Measurements from ENCODE around the gene ARID1B.
A peak's percentile ranks its signal among the peaks of the same experiment; 100 is the strongest.

The ARID1B gene

DNA sequence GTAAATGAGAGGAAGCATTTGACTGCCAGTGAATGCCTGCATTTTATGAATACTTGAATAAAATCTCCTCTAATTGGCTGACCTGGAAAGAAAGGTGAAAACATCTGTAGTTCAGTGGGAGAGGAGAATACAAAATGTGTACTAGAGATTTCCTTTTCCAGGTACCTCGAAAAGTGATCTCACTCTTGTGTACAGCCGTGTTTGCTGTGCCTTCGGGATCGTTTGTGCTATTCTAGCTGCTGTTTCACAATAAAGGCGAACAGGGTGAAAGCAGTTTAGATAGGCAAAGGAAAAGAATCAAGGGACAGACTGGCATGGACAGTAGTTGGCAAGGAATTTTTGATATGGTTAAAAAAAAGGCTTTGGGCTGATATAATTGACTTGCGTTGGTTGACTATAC is 112.3 kb downstream of the ARID1B start:
- in situ Hi-C loops (cut with MboI; ENCODE audit: low pct_unique_long_range_greater_than_20kb, low sequenced_read_pairs), result no loop called here
- DNase-seq, result no peak

DNA sequence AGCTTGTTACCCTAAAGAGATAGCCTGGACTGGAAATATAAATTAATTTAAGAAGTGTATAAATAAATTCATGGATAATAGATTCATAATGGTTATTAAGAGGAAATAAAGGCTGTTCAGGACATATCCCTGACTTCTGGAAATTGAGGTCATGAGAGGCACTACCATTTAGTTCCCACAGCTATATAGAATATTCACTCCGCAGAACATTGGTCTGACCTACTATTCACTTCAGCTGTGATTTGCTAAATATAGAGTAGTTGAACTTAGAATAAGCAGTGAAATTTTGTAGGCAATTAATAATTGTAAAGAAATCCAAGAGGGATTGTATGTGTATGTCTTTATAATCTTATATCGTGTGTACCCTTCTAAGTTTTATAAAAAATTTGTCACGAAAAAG is 112.8 kb downstream of the ARID1B start:
- in situ Hi-C loops (cut with MboI; ENCODE audit: low pct_unique_long_range_greater_than_20kb, low sequenced_read_pairs), result no loop called here
- no peak for DNase-seq

DNA sequence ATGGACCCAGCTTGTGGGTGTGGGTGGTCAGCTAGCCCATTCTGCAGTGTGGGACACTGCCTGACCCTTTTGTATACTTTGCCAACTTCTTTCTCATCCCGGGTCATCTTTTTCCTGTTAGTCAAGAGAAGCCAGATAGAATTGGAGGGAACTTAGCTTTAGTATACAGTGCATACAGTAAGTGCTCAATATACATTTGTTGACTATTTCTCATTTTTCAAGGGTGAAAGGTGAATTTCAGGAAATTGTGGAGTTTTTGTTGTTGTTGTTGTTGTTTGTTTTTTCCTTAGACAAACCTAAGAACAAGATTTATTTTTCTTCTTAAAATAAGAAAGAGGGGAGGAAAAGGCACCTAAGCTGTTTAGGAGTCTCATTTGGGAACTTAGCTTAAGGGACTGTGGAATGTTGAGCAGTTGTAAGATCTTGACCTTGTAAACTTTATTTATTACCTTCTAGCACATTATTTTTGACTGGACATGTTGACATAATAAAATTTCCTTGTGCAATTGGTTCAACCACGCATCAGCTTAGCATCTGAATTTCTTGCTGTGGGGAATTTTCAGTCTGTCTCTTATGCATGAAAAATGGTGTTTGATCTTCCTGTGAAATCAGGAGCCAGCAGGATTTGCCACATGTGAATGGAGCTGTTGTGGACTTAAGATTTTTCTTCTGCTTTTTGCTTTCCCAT is 113.6 kb downstream of the ARID1B start:
- no peak for DNase-seq
- in situ Hi-C loops (cut with MboI; ENCODE audit: low pct_unique_long_range_greater_than_20kb, low sequenced_read_pairs), result no loop called here

DNA sequence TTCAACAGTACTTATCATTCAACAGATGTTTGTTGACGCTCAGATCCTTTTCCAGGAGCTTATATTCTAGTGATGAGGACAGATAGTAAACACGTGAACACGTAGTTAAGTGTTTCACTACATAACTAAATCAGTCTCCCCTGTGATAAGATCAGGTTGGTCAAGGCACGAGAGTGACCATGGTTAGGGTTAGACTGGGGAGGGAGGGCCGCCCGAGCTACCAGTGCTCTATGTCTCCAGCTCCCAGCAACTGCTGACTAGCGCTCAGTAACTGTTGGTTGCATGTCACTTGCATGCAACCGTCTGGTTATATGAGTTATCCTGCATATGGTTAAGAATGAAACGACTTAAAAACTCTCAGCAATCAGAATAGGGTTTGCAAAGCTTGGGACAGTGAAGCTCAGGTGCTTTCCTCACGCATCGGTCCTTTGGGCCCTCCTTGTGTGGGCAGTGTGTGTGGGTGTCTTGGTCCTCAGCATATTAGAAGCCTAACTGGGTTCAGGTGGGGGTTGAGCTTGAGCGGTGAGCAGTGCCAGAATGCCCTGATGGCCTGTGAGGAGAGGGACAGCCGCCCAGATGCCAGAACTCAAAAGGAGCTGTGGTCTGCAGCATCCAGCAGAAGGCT is 120.8 kb downstream of the ARID1B start:
- no peak for DNase-seq
- in situ Hi-C loops (cut with MboI; ENCODE audit: low pct_unique_long_range_greater_than_20kb, low sequenced_read_pairs), result no loop called here

DNA sequence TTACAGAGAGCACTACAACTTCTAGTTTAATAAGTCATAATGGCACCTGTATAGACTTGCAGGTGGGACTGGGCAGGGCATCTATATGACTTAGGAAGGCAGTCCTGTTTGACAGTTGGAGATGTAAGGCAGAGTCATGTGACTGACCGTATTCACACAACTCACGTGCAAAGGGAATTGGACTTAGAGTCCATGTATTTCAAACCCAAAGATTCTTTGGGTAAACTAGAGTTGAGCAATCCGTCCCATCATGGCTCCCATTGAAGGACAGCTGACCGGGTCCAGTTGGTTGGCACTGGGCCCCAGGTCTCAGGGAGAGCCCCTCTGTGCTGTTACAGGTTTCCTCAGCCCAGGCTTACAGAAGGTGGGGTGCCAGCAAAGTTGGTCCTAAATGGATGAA is 121.9 kb downstream of the ARID1B start:
- no peak for DNase-seq
- in situ Hi-C loops (cut with MboI; ENCODE audit: low pct_unique_long_range_greater_than_20kb, low sequenced_read_pairs), result no loop called here

DNA sequence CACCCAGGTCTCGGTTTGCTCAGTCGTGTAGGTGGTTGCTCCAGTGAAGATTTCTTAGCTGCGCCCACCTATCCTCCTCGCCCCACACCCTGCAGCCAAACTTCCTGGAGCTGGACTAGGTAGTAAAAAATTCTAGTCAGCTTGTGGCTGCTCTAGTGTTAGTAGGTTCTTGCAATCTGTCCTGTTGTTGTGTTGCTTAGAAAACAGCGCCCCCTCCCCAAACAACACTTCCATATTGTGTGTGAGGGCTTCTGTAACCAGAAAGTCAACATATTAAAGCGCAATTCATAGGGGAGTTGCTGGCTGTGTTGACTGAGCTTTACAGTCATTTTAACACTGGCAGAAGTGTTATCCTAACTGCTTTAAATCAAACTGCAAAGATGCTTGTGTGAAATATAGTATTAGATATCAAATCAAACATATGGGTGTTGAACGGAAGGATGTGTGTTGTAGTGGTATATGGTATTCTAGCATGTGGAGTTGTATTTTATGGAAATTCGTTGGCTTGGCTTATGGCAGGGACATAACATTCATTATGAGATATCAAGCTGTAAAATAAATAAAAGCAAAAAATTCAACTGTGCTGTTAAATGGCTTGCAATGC is 122.5 kb downstream of the ARID1B start:
- in situ Hi-C loops (cut with MboI; ENCODE audit: low pct_unique_long_range_greater_than_20kb, low sequenced_read_pairs), result no loop called here
- no peak for DNase-seq

DNA sequence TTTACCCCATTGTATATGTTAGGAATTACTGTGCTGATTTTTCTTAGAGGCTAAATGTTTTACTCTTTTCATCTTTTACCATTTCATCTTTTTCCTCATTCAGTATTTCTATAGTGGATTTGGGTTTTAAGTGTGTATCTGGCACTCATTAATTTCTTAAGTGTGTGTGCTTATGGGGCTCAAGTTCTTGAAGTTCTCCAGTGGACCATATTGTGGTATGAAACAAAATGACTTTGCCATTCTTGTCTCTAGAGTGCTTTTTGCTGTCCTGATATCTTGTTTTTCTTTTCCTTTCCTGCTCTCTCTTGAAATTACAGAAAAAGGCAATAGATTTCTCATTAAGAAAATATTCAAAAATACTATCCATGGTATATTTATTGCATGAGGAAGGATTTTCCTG is 123.1 kb downstream of the ARID1B start:
- DNase-seq, result no peak
- in situ Hi-C loops (cut with MboI; ENCODE audit: low pct_unique_long_range_greater_than_20kb, low sequenced_read_pairs), result no loop called here

DNA sequence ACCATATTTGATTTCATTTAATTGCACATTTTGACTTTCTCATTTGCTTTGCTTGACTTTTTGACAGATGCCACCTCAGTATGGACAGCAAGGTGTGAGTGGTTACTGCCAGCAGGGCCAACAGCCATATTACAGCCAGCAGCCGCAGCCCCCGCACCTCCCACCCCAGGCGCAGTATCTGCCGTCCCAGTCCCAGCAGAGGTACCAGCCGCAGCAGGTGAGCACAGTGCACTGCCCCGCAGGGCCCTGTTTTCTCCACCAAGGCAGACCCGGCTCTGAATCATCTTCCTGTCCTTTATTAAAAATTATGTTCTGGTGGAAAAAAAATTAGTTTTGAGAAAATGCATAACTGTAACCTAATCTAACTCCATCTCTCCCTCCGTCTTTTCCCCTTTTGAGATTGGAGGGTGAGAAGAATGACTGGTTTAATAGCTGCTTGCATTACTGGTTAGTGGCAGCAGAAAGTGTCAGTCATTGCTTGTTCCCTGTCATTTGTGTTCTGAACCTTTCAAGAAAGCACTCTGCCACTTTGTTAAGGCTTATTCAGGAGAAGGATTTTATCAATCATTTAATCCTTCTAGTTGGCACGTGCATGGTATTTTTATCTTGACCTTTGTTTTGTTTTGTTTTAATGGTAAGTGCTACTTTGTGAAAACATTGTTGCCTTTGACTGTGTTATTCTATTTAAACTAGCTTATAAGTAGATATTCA is 124.3 kb downstream of the ARID1B start:
- in situ Hi-C loops (cut with MboI; ENCODE audit: low pct_unique_long_range_greater_than_20kb, low sequenced_read_pairs), result no loop called here
- DNase-seq, result no peak

DNA sequence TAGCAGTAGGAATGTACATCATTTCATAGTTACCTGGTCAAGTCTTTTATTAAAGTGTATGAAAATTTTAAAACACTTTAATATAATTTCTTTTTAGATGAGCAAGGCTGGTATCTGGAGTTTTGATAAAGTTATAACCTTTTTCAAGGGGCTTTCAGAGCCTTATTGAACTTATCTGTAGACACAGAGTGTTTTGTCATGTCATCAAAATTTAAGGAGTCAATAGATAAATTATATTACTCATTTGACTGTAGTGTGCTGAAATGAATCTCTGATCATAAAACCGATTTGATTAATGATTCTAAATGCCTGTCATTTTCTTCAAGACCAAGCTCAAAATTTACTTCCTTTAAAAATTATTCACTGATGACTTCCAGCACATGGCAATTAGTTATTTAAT is 125.6 kb downstream of the ARID1B start:
- no peak for DNase-seq
- in situ Hi-C loops (cut with MboI; ENCODE audit: low pct_unique_long_range_greater_than_20kb, low sequenced_read_pairs), result no loop called here

DNA sequence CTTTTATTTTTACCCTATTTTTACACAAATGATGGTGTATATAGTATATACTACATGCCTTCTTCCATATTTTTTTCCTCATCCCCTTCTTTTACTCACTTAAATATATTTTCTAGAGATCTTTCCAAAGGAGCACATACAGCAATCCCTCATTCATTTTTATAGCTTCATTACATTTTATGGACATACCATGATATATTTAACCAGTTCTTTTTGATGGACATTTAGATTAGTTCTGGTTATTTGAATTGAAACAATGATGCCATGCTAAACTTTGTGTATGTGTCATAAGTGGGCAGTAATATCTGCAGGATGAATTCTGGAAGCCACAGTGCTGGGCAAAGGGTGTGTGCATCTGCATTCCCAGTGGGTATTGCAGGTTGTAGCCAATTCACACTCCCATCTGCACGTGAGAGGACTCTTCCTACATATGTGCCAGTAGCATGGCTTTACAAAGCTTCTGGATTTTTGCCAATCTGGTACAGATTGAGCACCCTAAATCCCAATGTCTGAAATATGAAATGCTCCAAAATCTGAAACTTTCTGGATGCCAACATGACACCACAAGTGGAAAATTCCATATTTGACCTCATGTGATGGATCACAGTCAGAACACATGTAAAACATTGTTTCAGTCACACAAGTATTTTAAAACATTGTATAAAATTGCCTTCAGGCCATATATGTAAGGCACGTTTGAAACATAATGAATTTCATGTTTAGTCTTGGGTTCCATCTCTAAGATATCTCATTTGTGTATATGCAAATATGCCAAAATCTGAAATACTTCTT is 127.2 kb downstream of the ARID1B start:
- in situ Hi-C loops (cut with MboI; ENCODE audit: low pct_unique_long_range_greater_than_20kb, low sequenced_read_pairs), result no loop called here
- DNase-seq, result no peak

DNA sequence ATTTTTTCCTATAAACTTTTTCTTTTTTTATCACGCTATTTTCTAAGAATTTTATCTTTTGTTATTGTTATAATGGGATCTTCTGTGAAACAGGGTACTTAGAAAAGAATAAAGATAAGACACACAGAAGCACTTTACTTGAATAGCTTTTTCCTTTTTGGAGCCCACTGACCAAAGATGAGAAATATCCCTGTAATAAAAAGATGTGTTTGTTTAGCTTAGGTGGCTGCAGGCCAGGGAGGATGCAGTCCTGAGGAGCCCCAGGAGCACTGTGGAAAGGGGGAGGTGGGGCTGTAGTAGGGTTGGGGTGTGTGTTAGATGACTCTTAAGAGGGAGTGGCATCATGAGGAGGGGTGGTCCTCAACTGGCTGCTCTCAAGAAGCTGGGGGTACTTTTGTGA is 128.6 kb downstream of the ARID1B start:
- no peak for DNase-seq
- in situ Hi-C loops (cut with MboI; ENCODE audit: low pct_unique_long_range_greater_than_20kb, low sequenced_read_pairs), result no loop called here

DNA sequence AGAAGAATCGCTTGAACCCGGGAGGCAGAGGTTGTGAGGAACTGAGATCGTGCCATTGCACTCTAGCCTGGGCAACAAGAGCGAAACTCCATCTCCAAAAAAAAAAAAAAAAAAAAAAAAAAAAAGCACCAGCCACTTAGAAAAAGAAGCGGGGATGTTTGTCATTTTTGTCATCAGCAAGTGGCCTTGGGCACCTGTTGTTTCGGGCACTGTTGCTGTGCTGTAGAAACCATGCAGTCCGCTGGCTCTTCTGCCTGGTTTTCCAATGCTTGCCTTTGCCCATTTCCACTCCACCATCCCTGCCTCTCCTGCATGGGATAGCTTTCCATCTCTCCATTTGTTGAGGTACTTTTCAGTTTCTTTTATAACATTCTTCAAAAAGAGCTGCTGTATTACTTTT is 129.3 kb downstream of the ARID1B start:
- in situ Hi-C loops (cut with MboI; ENCODE audit: low pct_unique_long_range_greater_than_20kb, low sequenced_read_pairs), result no loop called here
- no peak for DNase-seq

DNA sequence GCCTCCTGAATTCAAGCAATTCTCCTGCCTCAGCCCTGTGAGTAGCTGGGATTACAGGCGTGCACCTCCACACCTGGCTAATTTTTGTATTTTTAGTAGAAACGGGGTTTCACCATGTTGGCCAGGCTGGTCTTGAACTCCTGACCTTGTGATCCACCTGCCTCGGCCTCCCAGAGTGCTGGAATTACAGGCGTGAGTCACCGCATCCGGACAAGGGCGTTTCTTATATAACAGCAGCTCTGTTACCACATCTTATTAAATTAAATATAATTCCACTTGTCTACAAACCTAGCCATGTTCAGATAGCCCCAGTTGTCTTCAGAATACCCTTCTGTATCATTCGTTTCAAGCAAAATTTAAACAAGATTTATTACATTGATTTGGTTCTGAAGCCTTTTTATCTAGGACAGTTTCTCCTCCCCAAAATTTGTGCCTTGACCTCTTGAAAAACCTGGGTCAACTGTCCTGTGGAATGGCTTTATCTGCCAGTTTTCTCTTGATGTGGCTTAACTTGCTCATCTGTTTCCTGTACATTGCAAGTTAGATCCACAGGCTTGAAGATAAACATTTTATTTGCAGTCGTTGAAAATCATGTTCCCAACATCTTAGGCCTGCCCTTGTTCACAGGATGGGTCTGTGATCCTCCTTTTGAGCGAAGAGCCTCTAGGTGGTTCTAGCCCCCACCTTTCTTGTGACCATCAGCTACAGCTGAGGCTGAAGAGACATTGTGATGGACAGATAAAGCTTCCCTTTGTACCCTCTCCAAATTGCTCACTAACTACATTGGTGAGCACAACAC is 132.2 kb downstream of the ARID1B start:
- in situ Hi-C loops (cut with MboI; ENCODE audit: low pct_unique_long_range_greater_than_20kb, low sequenced_read_pairs), result no loop called here
- no peak for DNase-seq

DNA sequence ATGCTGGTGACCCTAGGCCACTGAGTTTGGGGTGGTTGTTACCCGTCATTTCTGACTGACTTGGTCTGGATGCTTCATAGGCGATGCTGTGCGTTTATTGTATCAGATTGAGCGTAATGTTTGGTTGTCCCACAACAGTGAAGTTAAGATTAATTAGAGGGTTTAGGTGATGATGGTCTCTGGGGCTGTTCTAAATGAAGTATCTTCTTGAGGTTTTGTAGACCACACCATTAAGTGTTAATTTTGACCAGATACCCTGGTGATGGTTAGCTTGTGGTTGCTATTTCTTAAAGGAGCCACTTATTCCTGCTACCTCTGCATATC is 132.8 kb downstream of the ARID1B start:
- in situ Hi-C loops (cut with MboI; ENCODE audit: low pct_unique_long_range_greater_than_20kb, low sequenced_read_pairs), result no loop called here
- no peak for DNase-seq

DNA sequence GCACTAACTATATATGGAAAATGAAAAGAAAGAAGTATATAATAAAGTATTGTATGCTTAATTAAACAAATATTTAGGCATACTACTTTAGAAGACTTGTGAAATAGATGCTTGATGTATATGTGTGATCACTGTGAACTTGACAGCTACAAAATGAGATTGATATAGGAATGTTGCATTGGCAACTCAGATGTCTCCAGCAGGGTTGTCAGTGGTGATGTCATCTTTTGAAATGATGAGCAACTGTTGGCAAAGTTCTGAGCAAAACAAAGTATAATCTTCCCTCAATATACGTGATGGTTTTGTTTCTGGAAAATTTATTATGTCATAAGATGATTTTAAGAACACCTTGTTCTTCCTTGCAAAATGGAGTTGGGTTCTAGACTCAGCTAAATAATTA is 133.8 kb downstream of the ARID1B start:
- no peak for DNase-seq
- in situ Hi-C loops (cut with MboI; ENCODE audit: low pct_unique_long_range_greater_than_20kb, low sequenced_read_pairs), result no loop called here

DNA sequence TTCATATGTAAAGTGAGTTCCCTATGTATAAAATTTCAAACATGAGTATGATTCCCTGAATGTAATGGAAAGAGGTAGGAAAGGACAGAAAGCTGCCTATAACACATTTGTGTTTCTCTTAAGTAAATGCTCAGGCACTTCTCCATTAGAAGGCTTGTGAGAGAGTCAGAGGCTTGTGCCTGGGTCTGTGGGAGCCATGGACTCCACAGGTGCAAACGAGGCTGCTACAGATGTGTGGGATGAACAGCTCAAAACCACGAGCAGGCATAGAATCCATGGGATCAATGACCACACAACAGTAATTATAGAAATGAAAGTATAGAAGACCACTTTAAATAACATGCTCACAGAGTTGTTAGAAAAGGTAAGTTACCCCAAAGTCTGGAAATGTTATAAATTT is 134.4 kb downstream of the ARID1B start:
- no peak for DNase-seq
- in situ Hi-C loops (cut with MboI; ENCODE audit: low pct_unique_long_range_greater_than_20kb, low sequenced_read_pairs), result no loop called here

DNA sequence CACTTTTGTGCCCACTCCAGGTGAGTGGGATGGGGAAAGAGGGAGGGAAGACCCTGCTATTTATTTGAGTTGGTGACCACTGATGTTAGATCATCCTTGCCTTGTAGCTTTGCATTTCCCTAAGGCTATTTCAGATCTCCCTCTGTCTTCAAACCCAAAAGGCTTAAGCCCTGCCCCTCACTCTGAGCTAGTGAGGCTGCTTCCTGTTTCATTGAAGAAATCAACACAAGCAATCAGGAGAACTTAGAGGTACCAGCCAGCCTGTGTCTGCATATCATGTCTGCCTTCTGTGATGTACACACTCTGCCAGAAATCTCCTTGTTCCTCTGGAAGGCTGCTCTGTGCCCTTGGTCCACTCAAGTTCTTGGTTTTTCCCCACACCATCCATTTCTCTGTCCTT is 135.3 kb downstream of the ARID1B start:
- peak; percentile 41 for DNase-seq
- in situ Hi-C loops (cut with MboI; ENCODE audit: low pct_unique_long_range_greater_than_20kb, low sequenced_read_pairs), result no loop called here

DNA sequence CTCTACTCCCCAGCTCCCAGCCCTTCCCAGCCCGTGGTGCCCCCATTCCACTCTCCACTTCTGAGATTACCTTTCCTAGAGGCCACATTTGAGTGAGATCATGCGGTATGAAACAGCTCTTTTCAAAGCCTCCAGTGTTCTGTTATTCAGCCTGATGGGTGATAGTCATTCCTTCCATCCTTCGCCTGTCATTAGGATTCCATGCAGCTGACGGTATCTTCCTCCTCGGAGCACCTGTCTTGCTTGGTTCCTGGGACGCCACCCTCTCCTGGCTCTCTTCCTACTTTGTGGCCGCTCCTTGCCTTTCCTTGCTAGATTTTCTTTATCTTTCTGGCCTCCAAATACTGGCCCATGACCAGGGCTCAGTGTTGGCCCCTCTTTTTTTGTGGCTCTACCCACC is 137.0 kb downstream of the ARID1B start:
- no peak for DNase-seq

More for the DNA sequence above, 137.0 kb downstream of the ARID1B start:
- in situ Hi-C loops (cut with MboI; ENCODE audit: low pct_unique_long_range_greater_than_20kb, low sequenced_read_pairs), result no loop called here
